ENCODE results near the gene IGFBP3.

The IGFBP3 gene

DNA sequence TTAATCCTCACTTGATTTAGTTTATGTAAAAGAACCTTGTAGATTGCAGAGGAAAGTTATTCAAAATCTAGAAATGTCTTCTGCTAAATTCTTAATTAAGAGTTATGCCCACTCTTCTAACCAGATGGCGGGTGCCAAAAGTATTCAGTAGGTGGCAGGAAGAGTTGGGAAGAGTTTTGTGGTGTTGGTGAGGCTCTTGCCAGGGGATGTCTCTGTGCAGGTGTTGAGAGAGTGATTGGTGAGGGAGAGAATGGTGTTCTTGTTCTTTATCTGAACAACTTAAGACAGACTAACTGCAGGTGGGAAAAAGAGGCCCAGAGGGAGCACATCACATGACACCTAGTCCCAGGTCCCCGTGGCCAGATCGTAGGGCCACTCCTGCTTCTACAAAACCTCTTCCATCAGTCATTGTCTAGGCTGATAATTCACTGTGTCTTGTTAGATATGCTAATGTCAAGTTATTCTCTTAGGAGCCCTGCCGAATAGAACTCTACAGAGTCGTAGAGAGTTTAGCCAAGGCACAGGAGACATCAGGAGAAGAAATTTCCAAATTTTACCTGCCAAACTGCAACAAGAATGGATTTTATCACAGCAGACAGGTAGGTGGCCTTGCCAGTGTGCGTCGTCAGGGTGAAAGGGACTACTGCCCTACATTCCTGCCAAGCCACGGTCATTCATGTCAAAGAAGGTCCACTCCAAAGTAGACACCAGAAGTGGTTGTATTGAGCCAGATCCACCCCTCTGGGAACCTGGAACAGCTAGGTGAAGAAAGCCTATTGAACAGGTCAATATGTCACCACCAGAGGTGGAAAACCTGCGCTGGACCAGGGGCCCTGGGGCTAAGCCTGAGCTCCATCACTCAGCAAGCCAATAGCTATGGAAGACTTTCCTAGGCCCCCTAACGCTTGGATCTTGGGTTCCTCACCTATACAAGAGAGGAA, 29.3 kb downstream of the IGFBP3 start:
- no peak for DNase-seq (ENCODE audit: low spot score)

DNA sequence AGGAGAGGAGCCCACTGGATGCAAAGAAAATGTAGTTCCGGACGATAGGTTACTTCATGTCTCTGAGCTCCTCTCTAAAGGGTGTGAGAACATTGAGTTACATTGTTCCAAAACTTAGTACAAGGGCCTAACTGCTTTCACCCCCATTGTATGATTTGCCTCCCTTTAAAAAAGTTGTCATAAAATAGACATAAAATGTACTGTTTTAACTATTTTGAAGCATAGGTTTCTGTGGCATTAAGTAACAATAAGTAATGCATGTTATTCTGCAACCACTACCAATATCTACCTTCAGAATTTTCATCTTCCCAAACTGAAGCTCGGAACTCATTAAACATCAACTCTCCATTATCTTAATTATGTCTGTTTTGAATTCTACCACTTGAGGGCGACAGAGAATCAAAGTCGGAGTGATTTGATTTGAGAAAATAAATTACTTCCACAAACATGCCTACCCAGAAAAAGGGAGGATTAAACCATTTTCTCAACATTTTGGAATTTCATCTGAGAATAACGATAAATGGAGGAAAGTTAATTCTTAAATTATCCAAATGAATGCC, 30.1 kb downstream of the IGFBP3 start:
- peak; percentile 26 for DNase-seq (ENCODE audit: low spot score)

DNA sequence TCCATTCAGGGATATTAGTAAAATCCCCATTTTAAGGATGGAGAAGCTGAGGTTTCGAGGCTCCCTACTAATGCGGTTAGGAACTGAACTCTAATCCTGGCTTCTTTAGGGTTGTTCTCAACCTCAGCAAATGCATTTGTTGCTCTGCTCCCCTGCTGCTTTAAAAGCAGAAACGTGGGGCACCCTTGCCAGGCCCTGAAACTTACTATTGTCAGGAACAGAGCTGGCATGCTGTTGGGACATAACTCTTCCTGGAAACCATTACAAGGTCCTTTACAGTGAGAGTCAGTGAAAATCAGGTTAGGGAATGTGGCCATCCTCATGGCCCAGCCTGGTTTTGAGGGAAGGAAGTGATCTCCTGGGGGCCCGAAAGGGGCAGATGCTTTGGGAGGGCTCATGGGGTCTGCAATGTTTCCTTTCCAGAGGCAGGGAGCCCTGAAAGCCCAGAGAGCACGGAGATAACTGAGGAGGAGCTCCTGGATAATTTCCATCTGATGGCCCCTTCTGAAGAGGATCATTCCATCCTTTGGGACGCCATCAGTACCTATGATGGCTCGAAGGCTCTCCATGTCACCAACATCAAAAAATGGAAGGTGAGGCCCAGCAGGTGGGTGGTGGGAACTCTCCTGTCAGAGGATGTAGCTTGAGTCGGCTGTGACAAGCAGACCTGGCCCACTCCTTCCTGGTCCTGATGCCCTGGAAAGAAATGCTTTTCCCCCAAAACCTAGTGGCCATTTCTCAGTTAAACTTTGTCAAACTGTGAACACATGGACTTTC, 30.8 kb downstream of the IGFBP3 start:
- DNase-seq (ENCODE audit: low spot score): no peak

DNA sequence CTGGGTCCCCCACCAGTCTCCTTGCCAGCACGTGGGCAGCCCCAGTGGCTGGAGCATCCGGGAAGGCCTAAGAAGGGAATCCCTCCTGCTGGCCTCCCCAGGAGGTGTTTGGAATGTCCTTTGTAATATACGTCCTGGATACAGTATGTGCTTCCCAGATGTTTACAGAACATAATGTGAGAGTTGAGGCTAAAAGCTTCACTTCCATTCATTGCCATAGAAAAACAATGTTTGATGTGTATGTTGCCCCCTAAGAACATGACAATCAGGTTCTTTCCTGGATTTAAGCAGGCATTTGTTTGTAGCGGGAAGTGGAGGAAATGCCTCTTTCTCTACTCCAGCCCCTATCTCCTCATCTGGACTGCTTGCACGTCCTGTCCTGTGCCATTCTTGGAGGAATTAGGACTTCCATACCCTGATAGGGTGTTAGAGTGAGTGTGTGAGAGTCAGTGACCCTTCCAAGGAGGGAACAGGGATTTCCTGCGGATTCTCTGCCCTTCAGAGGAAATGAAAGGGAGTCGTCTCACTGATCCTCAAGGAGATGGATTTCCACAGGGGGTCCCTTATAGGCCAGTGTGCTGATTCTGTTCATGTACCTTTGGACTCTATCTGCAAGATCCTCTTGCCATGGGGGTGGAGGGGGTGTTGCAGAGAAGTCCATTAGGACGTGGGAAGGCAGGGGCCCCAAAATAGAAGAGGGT, 31.6 kb downstream of the IGFBP3 start:
- DNase-seq (ENCODE audit: low spot score): no peak

- DNase-seq (ENCODE audit: low spot score): no peak
These were observed 32.1 kb downstream of the IGFBP3 start for GRCh38 chr7:45888993-45889366.

DNA sequence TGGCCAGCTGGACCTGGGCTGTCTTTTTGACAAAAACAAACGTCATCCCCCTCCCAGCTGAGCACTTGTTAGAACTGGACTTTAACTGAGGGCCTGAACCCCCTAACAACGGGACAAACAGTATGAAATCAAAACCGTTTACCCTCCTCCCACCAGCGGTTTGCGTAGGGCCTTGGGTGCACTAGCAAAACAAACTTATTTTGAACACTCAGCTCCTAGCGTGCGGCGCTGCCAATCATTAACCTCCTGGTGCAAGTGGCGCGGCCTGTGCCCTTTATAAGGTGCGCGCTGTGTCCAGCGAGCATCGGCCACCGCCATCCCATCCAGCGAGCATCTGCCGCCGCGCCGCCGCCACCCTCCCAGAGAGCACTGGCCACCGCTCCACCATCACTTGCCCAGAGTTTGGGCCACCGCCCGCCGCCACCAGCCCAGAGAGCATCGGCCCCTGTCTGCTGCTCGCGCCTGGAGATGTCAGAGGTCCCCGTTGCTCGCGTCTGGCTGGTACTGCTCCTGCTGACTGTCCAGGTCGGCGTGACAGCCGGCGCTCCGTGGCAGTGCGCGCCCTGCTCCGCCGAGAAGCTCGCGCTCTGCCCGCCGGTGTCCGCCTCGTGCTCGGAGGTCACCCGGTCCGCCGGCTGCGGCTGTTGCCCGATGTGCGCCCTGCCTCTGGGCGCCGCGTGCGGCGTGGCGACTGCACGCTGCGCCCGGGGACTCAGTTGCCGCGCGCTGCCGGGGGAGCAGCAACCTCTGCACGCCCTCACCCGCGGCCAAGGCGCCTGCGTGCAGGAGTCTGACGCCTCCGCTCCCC, 32.7 kb downstream of the IGFBP3 start, which contains the start of gene IGFBP1:
Gene IGFBP1 (plus strand): TSS at position 304 of the 808 bp plus-strand sequence. CDS start 165 bp downstream, at position 469.
- no peak for DNase-seq (ENCODE audit: low spot score)

DNA sequence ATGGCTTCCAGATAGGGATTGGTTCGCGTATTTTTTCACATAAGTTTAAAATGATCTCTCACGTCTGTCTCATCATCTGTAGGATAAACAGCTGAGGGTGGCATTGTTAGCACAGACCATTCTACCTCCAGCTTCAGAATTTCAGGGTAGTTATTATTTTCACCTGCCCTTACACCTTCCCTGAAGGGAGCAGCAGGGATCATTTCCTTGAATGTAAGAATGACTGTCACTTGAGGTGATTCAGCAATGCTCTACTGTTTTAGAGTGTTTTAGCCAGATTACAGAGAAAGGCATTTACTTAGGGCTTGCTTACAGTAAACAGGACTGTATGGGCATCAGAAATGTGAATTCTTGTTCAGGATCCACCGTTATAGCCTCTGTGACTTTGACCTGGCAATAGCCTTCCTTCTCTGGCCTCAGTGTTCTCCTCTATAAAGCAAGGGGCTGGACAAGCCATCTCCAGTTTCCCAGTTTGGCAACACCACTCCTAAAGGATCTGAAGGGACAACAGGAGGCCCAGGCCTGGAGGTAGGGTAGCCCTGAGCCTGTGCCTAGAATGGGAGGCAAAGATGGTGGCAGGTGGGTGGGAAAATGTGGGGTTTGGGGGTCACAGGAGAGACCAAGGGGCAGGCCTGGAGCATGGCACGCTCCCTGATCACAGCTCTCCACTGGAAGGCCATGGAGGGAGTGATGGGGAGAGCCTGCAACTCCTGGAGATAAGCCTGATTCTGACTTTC, 34.0 kb downstream of the IGFBP3 start:
- no peak for DNase-seq (ENCODE audit: low spot score)

GRCh38 chr7:45885264-45885882, 35.7 kb downstream of the IGFBP3 start:
- DNase-seq (ENCODE audit: low spot score): no peak

DNA sequence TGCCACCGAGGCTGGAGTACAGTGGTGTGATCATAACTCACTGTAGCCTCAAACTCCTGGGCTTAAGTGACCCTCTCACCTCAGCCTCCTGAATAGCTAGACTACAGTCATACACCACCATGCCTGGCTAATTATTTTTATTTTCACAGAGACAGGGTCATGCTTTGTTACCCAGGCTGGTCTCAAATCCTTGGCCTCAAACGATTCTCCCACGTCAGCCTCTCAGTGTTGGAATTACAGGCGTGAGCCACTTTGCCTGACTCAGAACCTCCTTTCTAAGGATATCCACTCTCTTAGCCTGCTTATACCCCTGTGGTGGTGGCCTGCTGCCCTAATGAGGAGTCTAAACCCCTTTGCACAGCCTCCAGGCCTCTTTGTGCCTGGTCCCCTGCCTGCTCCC, 36.9 kb downstream of the IGFBP3 start:
- no peak for DNase-seq (ENCODE audit: low spot score)

- no peak for DNase-seq (ENCODE audit: low spot score)
These were observed 38.6 kb downstream of the IGFBP3 start for GRCh38 chr7:45882465-45882810.

- DNase-seq (ENCODE audit: low spot score): no peak
These were observed 39.2 kb downstream of the IGFBP3 start for GRCh38 chr7:45881759-45882464.

- DNase-seq (ENCODE audit: low spot score): no peak
These were observed 39.8 kb downstream of the IGFBP3 start for GRCh38 chr7:45881280-45881758.

DNA sequence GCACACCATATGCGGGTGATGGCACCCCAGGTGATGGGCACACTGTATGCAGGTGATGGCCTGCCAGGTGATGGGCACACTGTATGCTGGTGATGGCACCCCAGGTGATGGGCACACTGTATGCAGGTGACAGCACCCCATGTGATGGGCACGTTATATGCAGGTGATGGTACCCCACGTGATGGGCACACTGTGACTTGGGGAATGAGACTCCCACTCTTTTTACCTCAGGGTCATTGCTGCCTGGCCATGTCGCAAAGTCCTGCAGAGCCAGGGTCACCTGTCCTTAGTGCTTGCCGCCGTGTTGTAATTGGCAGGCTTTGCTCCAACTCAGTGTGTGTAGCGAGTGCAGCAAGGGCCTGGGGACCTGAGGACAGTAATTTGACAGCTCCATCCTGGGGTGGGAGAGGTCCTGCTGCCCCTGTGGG, 40.6 kb downstream of the IGFBP3 start:
- DNase-seq (ENCODE audit: low spot score): no peak

DNA sequence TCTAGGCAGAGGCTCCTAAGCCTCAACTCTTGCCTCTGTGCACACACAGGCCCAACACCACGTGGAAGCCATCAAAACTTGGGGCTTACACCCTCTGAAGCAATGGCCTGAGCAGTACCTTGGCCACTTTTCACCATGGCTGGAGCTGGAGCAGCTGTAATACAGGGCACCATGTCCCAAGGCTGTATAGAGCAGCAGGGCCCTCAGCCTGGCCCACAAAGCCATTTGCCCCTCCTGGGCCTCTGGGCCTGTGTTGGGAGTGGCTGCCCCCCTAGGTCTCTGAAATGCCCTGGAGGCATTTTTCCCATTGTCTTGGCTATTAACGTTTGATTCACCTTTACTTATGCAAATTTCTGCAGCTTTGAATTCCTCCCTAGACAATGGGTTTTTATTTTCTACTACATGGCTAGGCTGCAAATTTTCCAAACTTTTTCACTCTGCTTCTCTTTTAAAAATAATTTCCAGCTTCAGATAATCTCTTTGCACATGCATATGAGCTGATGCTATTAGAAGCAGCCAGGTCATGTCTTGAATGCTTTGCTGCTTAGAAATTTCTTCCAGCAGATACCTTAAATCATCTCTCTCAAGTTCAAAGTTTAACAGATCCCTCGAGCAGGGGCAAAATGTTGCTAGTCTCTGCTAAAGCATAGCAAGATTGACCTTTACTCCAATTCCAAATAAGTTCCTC, 42.5 kb downstream of the IGFBP3 start:
- DNase-seq (ENCODE audit: low spot score): no peak

- no peak for DNase-seq (ENCODE audit: low spot score)
These were observed 44.6 kb downstream of the IGFBP3 start for GRCh38 chr7:45876519-45876918.

GRCh38 chr7:45874408-45875131, 46.5 kb downstream of the IGFBP3 start:
- no peak for DNase-seq (ENCODE audit: low spot score)

DNA sequence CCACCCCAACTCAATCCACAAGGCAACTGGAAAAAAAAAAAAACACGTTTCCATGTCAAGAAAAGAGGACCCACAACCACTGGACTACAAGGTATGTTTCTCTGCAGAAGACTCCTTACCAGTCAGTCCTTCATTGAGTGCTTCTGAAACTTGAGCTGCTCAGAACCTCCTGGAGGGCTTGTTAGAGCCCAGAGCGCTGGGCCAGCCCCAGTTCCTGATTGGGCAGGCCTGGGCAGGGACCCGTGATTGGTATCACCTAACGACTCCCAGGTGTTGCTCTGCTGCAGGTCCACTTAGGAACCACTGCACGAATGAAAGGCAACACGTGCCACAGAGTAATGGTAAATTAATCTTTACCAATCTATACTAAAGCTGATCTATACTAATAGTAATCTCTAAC, 47.7 kb downstream of the IGFBP3 start:
- no peak for DNase-seq (ENCODE audit: low spot score)

DNA sequence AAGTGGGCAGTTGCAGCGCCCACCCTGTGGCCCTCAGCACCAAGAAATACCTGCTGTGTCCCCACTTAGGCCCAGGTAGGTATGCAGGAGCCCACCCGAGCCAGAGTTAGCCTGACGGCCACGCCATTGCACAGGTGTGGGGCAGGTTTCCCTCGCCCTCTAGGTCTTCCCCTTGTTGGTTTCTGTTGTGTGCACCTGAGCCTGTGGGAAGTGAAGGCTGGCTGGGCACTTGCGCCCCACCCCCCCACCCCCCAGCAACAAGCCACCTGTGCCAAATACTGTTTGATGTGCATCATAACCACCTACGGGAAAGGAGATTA, 48.1 kb downstream of the IGFBP3 start, which contains the start of gene CCDC201:
Gene CCDC201 (minus strand): TSS at position 48 of the 320 bp plus-strand sequence. CDS start 75 bp downstream, outside the sequence.
- DNase-seq (ENCODE audit: low spot score): no peak

All from CD4-positive, alpha-beta T cell treated with Interleukin-15 for 4 hours (primary cell).